Measurements from ENCODE around the gene EPB42.

Gene EPB42

GRCh38 chr15:43151688-43152087 lies 69.1 kb downstream of the EPB42 start:
- Histone ChIP-seq H3K4me1 (ENCODE audit: control insufficient read depth, insufficient read depth, low read length) (no peaks in the 10 kb centered on the region), H3K9ac (ENCODE audit: low read length) (no peak overlapping the region), H3K4me3 (ENCODE audit: low read length) (no peak overlapping the region), H3K27ac (ENCODE audit: low read depth, low read length) (no peak overlapping the region), H3K36me3 (ENCODE audit: control insufficient read depth, insufficient read depth, low read length) (peaks cover 9% of the 10 kb centered on the region), H3K27me3 (ENCODE audit: control insufficient read depth, insufficient read depth, low read length) (no peaks in the 10 kb centered on the region)

DNA sequence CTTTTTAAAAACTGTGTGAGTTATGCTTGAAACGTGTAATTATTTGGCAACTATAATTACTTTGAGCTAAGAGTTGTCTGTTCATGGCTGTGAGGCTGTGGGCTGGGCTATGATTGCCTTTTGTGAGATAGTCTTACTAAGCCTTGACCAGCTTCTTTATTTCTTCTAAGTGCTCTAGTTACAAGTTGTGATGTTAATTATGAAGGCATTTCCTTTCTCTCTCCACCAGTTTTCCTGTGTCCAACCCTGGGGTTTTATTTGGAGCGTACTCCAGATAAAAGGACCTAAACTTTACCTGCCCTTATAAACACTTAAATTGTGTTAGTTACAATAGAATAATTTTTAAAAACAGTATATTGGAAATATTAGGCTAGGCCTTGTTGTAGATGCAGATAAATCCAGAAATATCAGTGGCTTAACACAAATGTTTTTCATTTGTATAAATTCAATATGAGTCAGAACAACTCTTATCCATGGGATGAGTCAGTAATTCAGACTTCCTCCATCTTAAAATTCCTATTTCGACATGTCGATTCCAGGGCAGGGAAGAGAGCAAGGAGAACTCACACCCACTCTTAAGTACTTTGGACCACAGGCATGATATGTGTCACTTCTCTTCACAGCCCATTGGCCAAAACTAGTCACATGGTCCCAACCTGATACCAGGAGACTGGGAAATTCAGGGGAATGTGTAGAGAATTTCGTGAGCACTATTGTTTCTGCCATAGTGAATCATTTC lies 70.5 kb downstream of the EPB42 start:
- H3K27ac ChIP-seq (ENCODE audit: low read depth, low read length), result no peak overlapping the region
- peaks cover 7% of the 10 kb centered on the region for H3K36me3 ChIP-seq (ENCODE audit: control insufficient read depth, insufficient read depth, low read length)

More for the DNA sequence above, 70.5 kb downstream of the EPB42 start:
- Histone ChIP-seq H3K4me1 (ENCODE audit: control insufficient read depth, insufficient read depth, low read length) (no peaks in the 10 kb centered on the region), H3K27me3 (ENCODE audit: control insufficient read depth, insufficient read depth, low read length) (no peaks in the 10 kb centered on the region), H3K9ac (ENCODE audit: low read length) (no peak overlapping the region), H3K4me3 (ENCODE audit: low read length) (no peak overlapping the region)

Data from rectal smooth muscle tissue (tissue), 1 donor.